ENCODE measurements around the gene TMEM119. TPM values are rescaled to one million over a fixed set of nuclear protein-coding genes. Genes with fewer than 3 reads are reported as not detected.

TMEM119 gene
- total and polyA plus RNA-seq, 2 of the 8 experiments (the other 6 are each of a cell fraction or from before 2014, with no cell fraction given), result 0.35 to 0.61 TPM

- no peak for TF ChIP-seq BCL11A (IDR thresholded peaks at IDR 0.05; ENCODE audit: low read depth in 2 of 2, low read length in 2 of 2)
- no peak for TF ChIP-seq SP2 (IDR thresholded peaks at IDR 0.05; ENCODE audit: low read length)
- TF ChIP-seq SP4 (IDR thresholded peaks at IDR 0.05; ENCODE audit: low read length), result no peak
- TF ChIP-seq NANOG (IDR thresholded peaks at IDR 0.05; ENCODE audit: insufficient read depth, low read depth, low read length, poor library complexity, severe bottlenecking), result no peak
- TF ChIP-seq MAFK (IDR thresholded peaks at IDR 0.05; ENCODE audit: low read depth, low read length), result no peak
- no peak for TF ChIP-seq CHD1 (IDR thresholded peaks at IDR 0.05; ENCODE audit: low read depth, low read length)
These were observed 11.6 kb downstream of the TMEM119 start (continued) for GRCh38 chr12:108586306-108586705.
